UCSD-AML1 (cell line): ENCODE measurements around the gene RAB7B.

ENCODE experiments used
- DNase-seq: peaks from one replicate; lab custom pipeline; 2025; ENCODE audit not compliant: unreplicated experiment; lab: John Stamatoyannopoulos, UW

Gene RAB7B

GRCh38 chr1:205929496-205930194 lies 73.5 kb downstream of the RAB7B start:
- DNase-seq: no peak

- DNase-seq: no peak
Observed at GRCh38 chr1:205928317-205928716, 74.9 kb downstream of the RAB7B start.

GRCh38 chr1:205927676-205928075 lies 75.5 kb downstream of the RAB7B start:
- no peak for DNase-seq

- no peak for DNase-seq
Observed at GRCh38 chr1:205927247-205927646, 75.9 kb downstream of the RAB7B start.
